ENCODE results near the gene PAN2. TPM values are rescaled to one million over a fixed set of nuclear protein-coding genes. Genes with fewer than 3 reads are reported as not detected.

The PAN2 gene
- total RNA-seq, 1 experiment from 2014 or later: 78.1 TPM

- intact Hi-C loops (cut with micrococcal nuclease; ENCODE audit: unreplicated experiment): loop anchor here (1.0 kb wide), 1 partner anchor 26 kb away; the partner anchor contains the start of gene STAT2
- H2AFZ ChIP-seq: peak overlapping the region; percentile 87
- no peaks in the 10 kb centered on the region for H3K27me3 ChIP-seq (ENCODE audit: insufficient read depth, low read depth)
- TF ChIP-seq EZH2 (IDR thresholded peaks at IDR 0.05; ENCODE audit: low read depth): no peak
- TF ChIP-seq, protein P1, sequence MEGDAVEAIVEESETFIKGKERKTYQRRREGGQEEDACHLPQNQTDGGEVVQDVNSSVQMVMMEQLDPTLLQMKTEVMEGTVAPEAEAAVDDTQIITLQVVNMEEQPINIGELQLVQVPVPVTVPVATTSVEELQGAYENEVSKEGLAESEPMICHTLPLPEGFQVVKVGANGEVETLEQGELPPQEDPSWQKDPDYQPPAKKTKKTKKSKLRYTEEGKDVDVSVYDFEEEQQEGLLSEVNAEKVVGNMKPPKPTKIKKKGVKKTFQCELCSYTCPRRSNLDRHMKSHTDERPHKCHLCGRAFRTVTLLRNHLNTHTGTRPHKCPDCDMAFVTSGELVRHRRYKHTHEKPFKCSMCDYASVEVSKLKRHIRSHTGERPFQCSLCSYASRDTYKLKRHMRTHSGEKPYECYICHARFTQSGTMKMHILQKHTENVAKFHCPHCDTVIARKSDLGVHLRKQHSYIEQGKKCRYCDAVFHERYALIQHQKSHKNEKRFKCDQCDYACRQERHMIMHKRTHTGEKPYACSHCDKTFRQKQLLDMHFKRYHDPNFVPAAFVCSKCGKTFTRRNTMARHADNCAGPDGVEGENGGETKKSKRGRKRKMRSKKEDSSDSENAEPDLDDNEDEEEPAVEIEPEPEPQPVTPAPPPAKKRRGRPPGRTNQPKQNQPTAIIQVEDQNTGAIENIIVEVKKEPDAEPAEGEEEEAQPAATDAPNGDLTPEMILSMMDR (conservative IDR thresholded peaks at IDR 0.05): no peak
- peak overlapping the region; percentile 88 for H3K4me3 ChIP-seq
- CTCF ChIA-PET: no interaction called here
- POLR2A ChIA-PET (ENCODE audit: unreplicated experiment): no interaction called here
- DNase-seq: no peak
- no peaks in the 10 kb centered on the region for H3K9me3 ChIP-seq (ENCODE audit: insufficient read depth, low read depth)
- peak overlapping the region; percentile 89 for H3K27ac ChIP-seq
- H3F3A ChIP-seq (ENCODE audit: insufficient read depth, low read depth): peaks cover 40% of the 10 kb centered on the region
- H4K20me1 ChIP-seq (ENCODE audit: insufficient read depth): no peaks in the 10 kb centered on the region
- H3K9me2 ChIP-seq (ENCODE audit: insufficient read depth): no peaks in the 10 kb centered on the region
- H3K79me2 ChIP-seq (ENCODE audit: low read depth): peaks cover 13% of the 10 kb centered on the region
- BruUV-seq (replicated peaks): TSS peak; percentile 96
- H3K36me3 ChIP-seq (ENCODE audit: low read depth): no peaks in the 10 kb centered on the region
- peak overlapping the region; percentile 77 for H3K4me2 ChIP-seq
- H3K4me1 ChIP-seq (replicated peaks; ENCODE audit: insufficient read depth): peaks cover 41% of the 10 kb centered on the region
Measured at GRCh38 chr12:56334490-56334793, 642 bp upstream of the PAN2 start.

GRCh38 chr12:56333197-56333678 lies 562 bp downstream of the PAN2 start:
- Histone ChIP-seq H3K9me3 (ENCODE audit: insufficient read depth, low read depth) (no peaks in the 10 kb centered on the region), H3K4me2 (peak overlapping the region; percentile 95), H3K4me1 (replicated peaks; ENCODE audit: insufficient read depth) (peaks cover 30% of the 10 kb centered on the region), H3K27ac (peak overlapping the region; percentile 89), H2AFZ (peak overlapping the region; percentile 87), H3F3A (ENCODE audit: insufficient read depth, low read depth) (peaks cover 33% of the 10 kb centered on the region), H4K20me1 (ENCODE audit: insufficient read depth) (no peaks in the 10 kb centered on the region), H3K27me3 (ENCODE audit: insufficient read depth, low read depth) (no peaks in the 10 kb centered on the region), H3K4me3 (peak overlapping the region; percentile 88), H3K79me2 (ENCODE audit: low read depth) (peaks cover 13% of the 10 kb centered on the region), H3K36me3 (ENCODE audit: low read depth) (no peaks in the 10 kb centered on the region), H3K9me2 (ENCODE audit: insufficient read depth) (no peaks in the 10 kb centered on the region)
- DNase-seq: peak in 1 of 2 experiments; percentile 35
- POLR2A ChIA-PET (ENCODE audit: unreplicated experiment): interaction anchor here (0.5 to 0.7 kb wide), 5 partner anchors 19 to 745 kb away, joined by 3 to 9 read pairs (median 4); partner anchors contain the start of genes NEMP1 and STAT2
- TF ChIP-seq, protein P1 (conservative IDR thresholded peaks at IDR 0.05): no peak
- TF ChIP-seq EZH2 (IDR thresholded peaks at IDR 0.05; ENCODE audit: low read depth): no peak
- BruUV-seq (replicated peaks): TSS peak; percentile 55
- intact Hi-C loops (cut with micrococcal nuclease; ENCODE audit: unreplicated experiment): no loop called here
- CTCF ChIA-PET: interaction anchor here (0.6 to 0.7 kb wide), 2 partner anchors 128 to 671 kb away, joined by 4 to 5 read pairs; no protein-coding TSS in a partner anchor

GRCh38 chr12:56332512-56333196 lies 1.1 kb downstream of the PAN2 start:
- Histone ChIP-seq H2AFZ (peak overlapping the region; percentile 87; the same call in 1 of the 2 replicates), H3K9me2 (ENCODE audit: insufficient read depth) (no peaks in the 10 kb centered on the region), H3F3A (ENCODE audit: insufficient read depth, low read depth) (peaks cover 27% of the 10 kb centered on the region), H4K20me1 (ENCODE audit: insufficient read depth) (no peaks in the 10 kb centered on the region), H3K79me2 (ENCODE audit: low read depth) (peaks cover 13% of the 10 kb centered on the region), H3K9me3 (ENCODE audit: insufficient read depth, low read depth) (no peaks in the 10 kb centered on the region), H3K27ac (peak overlapping the region; percentile 89), H3K4me1 (replicated peaks; ENCODE audit: insufficient read depth) (peaks cover 24% of the 10 kb centered on the region), H3K4me3 (peak overlapping the region; percentile 88), H3K27me3 (ENCODE audit: insufficient read depth, low read depth) (no peaks in the 10 kb centered on the region), H3K4me2 (peak overlapping the region; percentile 95), H3K36me3 (ENCODE audit: low read depth) (no peaks in the 10 kb centered on the region)
- CTCF ChIA-PET: interaction anchor here (0.7 kb wide), 1 partner anchor 671 kb away, joined by 5 read pairs; no protein-coding TSS in a partner anchor
- POLR2A ChIA-PET (ENCODE audit: unreplicated experiment): no interaction called here
- intact Hi-C loops (cut with micrococcal nuclease; ENCODE audit: unreplicated experiment): no loop called here
- DNase-seq: no peak
- no peak for TF ChIP-seq EZH2 (IDR thresholded peaks at IDR 0.05; ENCODE audit: low read depth)
- TF ChIP-seq, protein P1 (conservative IDR thresholded peaks at IDR 0.05): no peak
- BruUV-seq (replicated peaks): no TSS peak

All from PC-9 (cell line).